Natural killer cell (primary cell): ENCODE results near the gene APC. TPM values are rescaled to one million over a fixed set of nuclear protein-coding genes. Genes with fewer than 3 reads are reported as not detected.

Experiments
- ATAC-seq, 3 donors: fragments of 150-1000 bp in 2 of 3; fragments of 200-7000 bp in 1 of 3; cut with Tn5 transposase; 1 replicate in 1 of 3; 2 replicates in 2 of 3; pipeline ENCODE4 v1.10.0; 2021; ENCODE audit warnings: mild to moderate bottlenecking in 2 of 3, moderate library complexity in 2 of 3
- DNase-seq, 2 donors: peaks; one replicate each; pipeline versions ENCODE4 v3.0.0 to v3.0.0-alpha.2; 2013 to 2021; ENCODE audit warnings: mixed read lengths in 1 of 2
- H3K27ac ChIP-seq: one replicate; pipeline ENCODE4 v1.5.1; 2013; ENCODE audit warnings: mild to moderate bottlenecking, low read length
- H3K27me3 ChIP-seq: one replicate; pipeline ENCODE4 v1.6.1; 2013; ENCODE audit warnings: low read length; ENCODE audit not compliant: control insufficient read depth, insufficient read depth
- H3K36me3 ChIP-seq: one replicate; pipeline ENCODE4 v1.6.1; 2013; ENCODE audit warnings: low read length; ENCODE audit not compliant: control insufficient read depth, insufficient read depth
- H3K4me1 ChIP-seq: one replicate; pipeline ENCODE4 v1.6.1; 2013; ENCODE audit warnings: low read length; ENCODE audit not compliant: control insufficient read depth, insufficient read depth
- H3K4me3 ChIP-seq: one replicate; pipeline ENCODE4 v1.5.1; 2013; ENCODE audit warnings: low read length
- H3K9me3 ChIP-seq: one replicate; pipeline ENCODE4 v1.6.1; 2013; ENCODE audit warnings: low read length; ENCODE audit not compliant: control insufficient read depth, insufficient read depth
- H3K27ac Mint-ChIP-seq, 2 donors: one replicate each; pipeline ENCODE4 v1.8.0; 2022; ENCODE audit warnings: mild to moderate bottlenecking in 2 of 2, mixed read lengths in 2 of 2, moderate library complexity in 1 of 2
- H3K27me3 Mint-ChIP-seq, 2 donors: one replicate each; pipeline ENCODE4 v1.8.0; 2022; ENCODE audit warnings: low read depth in 2 of 2, mixed read lengths in 2 of 2
- H3K36me3 Mint-ChIP-seq: one replicate; pipeline ENCODE4 v1.8.0; 2022; ENCODE audit warnings: mixed read lengths
- H3K4me1 Mint-ChIP-seq, 2 donors: one replicate each; pipeline ENCODE4 v1.8.0; 2022; ENCODE audit warnings: mixed read lengths in 2 of 2
- H3K4me3 Mint-ChIP-seq: one replicate; pipeline ENCODE4 v1.8.0; 2022; ENCODE audit warnings: mild to moderate bottlenecking, moderate library complexity, mixed read lengths
- H3K9me3 Mint-ChIP-seq, 2 donors: one replicate each; pipeline ENCODE4 v1.8.0; 2022; ENCODE audit warnings: mixed read lengths in 2 of 2
- WGBS: methylation state at CpG from one replicate; pipeline ENCODE4 v1.1.7; 2013; ENCODE audit warnings: missing lambda C conversion rate; ENCODE audit not compliant: insufficient coverage; 5-methylcytosine and 5-hydroxymethylcytosine counted together
- intact Hi-C: fragments of 100-400 bp; cut with micrococcal nuclease; formaldehyde crosslinking; loops from one replicate; pipeline ENCODE4 v1.14.2; 2022
- total RNA-seq, 4 donors: library from RNA; stranded (reverse); fragments of 120-200 nt in 1 of 4; gene quantifications; one replicate each; pipeline versions ENCODE4 v1.2.3 to v1.2.4, GENCODE V29; 2013 to 2022
- TF ChIP-seq, protein P1 (sequence below): fragments of 200-600 bp; IDR thresholded peaks from one replicate; pipeline ENCODE4 v1.8.0; 2022; ENCODE audit warnings: antibody characterized with exemption

APC gene
- total RNA-seq, 3 donors from 2014 or later (not counting 1 experiment from before 2014, with no cell fraction given) = 40.1 to 52.3 (median 49.0) TPM

DNA sequence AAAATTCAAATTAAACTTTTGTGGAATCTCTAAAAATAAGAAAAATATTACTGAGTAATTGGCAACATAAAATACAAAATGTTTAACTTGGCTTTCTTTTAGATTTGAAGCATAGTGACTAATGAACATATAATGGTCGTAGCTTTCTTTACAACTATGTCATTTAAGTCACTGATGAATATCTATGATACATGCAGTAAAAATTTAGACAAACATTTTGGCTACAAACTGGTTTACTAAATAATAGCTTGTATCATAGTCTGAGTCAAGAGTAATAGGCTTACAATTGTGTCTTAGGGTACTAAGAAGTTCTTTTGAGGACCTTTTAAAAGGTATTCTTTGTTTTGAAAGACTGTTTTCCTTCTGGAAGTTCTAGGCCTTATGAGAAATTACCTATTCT, 2.0 kb upstream of the APC start:
- Mint-ChIP-seq H3K9me3 (no peaks in the 10 kb centered on the region), H3K27ac (no peak overlapping the region), H3K4me1 (peaks cover 23 to 28% of the 10 kb centered on the region in 2 donors), H3K36me3 (no peaks in the 10 kb centered on the region), H3K27me3 (no peaks in the 10 kb centered on the region), H3K4me3 (no peak overlapping the region)
- WGBS = no CpG with 5 or more reads among the region's 1 CpG
- Histone ChIP-seq H3K4me1 (peaks cover 8% of the 10 kb centered on the region), H3K36me3 (no peaks in the 10 kb centered on the region), H3K9me3 (no peaks in the 10 kb centered on the region), H3K4me3 (no peak overlapping the region), H3K27me3 (no peaks in the 10 kb centered on the region), H3K27ac (no peak overlapping the region)
- ATAC-seq (no peak), DNase-seq (no peak)
- intact Hi-C loops = no loop called here
- TF ChIP-seq, protein P1, sequence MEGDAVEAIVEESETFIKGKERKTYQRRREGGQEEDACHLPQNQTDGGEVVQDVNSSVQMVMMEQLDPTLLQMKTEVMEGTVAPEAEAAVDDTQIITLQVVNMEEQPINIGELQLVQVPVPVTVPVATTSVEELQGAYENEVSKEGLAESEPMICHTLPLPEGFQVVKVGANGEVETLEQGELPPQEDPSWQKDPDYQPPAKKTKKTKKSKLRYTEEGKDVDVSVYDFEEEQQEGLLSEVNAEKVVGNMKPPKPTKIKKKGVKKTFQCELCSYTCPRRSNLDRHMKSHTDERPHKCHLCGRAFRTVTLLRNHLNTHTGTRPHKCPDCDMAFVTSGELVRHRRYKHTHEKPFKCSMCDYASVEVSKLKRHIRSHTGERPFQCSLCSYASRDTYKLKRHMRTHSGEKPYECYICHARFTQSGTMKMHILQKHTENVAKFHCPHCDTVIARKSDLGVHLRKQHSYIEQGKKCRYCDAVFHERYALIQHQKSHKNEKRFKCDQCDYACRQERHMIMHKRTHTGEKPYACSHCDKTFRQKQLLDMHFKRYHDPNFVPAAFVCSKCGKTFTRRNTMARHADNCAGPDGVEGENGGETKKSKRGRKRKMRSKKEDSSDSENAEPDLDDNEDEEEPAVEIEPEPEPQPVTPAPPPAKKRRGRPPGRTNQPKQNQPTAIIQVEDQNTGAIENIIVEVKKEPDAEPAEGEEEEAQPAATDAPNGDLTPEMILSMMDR = no peak

- Histone ChIP-seq H3K9me3 (no peaks in the 10 kb centered on the region), H3K4me3 (peak overlapping the region; percentile 59), H3K36me3 (no peaks in the 10 kb centered on the region), H3K27ac (no peak overlapping the region), H3K27me3 (no peaks in the 10 kb centered on the region), H3K4me1 (peaks cover 8% of the 10 kb centered on the region)
- peak overlapping the region; percentile 98 for H3K4me3 Mint-ChIP-seq
- no peaks in the 10 kb centered on the region for H3K36me3 Mint-ChIP-seq
- no peaks in the 10 kb centered on the region for H3K27me3 Mint-ChIP-seq
- peak overlapping the region; percentile 53 to 93 for H3K27ac Mint-ChIP-seq
- TF ChIP-seq, protein P1 = no peak
- no peaks in the 10 kb centered on the region for H3K9me3 Mint-ChIP-seq
- intact Hi-C loops = loop anchor here (1.0 kb wide), 2 partner anchors 30 to 124 kb away; partner anchors contain the start of gene SRP19
- whole genome bisulfite sequencing = no CpG with 5 or more reads among the region's 3 CpGs
- peaks cover 26 to 29% of the 10 kb centered on the region in 2 donors for H3K4me1 Mint-ChIP-seq
- ATAC-seq (no peak), DNase-seq (peak in 1 of 2 donors; percentile 8)
Measured at GRCh38 chr5:112737070-112737462, 619 bp upstream of the APC start.

DNA sequence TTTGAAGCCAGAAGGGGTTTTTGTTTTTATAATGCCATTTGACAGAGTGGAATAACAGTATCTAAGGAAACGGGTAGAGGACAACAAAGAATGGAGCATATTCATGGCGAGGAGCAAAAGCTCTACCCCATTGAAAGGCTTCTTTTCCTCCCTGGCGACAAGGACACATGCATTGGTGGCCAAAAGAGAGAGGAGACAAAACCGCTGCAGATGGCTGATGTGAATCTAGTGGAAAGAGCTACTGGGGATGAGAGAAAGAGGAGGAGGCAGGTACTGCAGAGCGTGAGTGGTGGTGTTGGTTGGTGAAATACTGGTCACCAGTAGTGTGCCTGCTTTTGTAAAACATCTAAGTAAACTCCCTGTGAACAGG, 491 bp downstream of the APC start:
- Mint-ChIP-seq H3K36me3 (no peaks in the 10 kb centered on the region), H3K4me3 (peak overlapping the region; percentile 98), H3K9me3 (no peaks in the 10 kb centered on the region), H3K27ac (peak overlapping the region; percentile 53 to 93), H3K4me1 (peaks cover 35% of the 10 kb centered on the region in 2 donors), H3K27me3 (no peaks in the 10 kb centered on the region)
- peak overlapping the region; percentile 59 for H3K4me3 ChIP-seq
- no peaks in the 10 kb centered on the region for H3K36me3 ChIP-seq
- WGBS = 31% methylated on average over 5 of the region's 5 CpGs
- H3K27me3 ChIP-seq = no peaks in the 10 kb centered on the region
- TF ChIP-seq, protein P1 = no peak
- no peaks in the 10 kb centered on the region for H3K9me3 ChIP-seq
- intact Hi-C loops = no loop called here
- H3K27ac ChIP-seq = peak overlapping the region; percentile 24
- peaks cover 8% of the 10 kb centered on the region for H3K4me1 ChIP-seq
- DNase-seq (peak in 1 of 2 donors; percentile 20), ATAC-seq (peak; percentile 5 to 11 (median 7))

- Mint-ChIP-seq H3K36me3 (no peaks in the 10 kb centered on the region), H3K9me3 (no peaks in the 10 kb centered on the region), H3K4me3 (no peak overlapping the region), H3K4me1 (peaks cover 29 to 33% of the 10 kb centered on the region in 2 donors), H3K27ac (no peak overlapping the region), H3K27me3 (no peaks in the 10 kb centered on the region)
- TF ChIP-seq, protein P1 = no peak
- Histone ChIP-seq H3K4me3 (no peak overlapping the region), H3K9me3 (no peaks in the 10 kb centered on the region), H3K27ac (no peak overlapping the region), H3K4me1 (peaks cover 8% of the 10 kb centered on the region), H3K36me3 (no peaks in the 10 kb centered on the region), H3K27me3 (no peaks in the 10 kb centered on the region)
- intact Hi-C loops = no loop called here
- DNase-seq = no peak
- 97% methylated on average over 3 of the region's 3 CpGs for WGBS
- no peak for ATAC-seq
Measured at GRCh38 chr5:112742424-112742823, 4.7 kb downstream of the APC start.
